Lung (tissue), 12 donors: ENCODE results near the gene TNC. TPM values are rescaled to one million over a fixed set of nuclear protein-coding genes. Genes with fewer than 3 reads are reported as not detected.

Experiments used
- ATAC-seq: fragments of 200-7000 bp; cut with Tn5 transposase; one replicate; pipeline ENCODE4 v1.9.1; 2020; ENCODE audit warnings: moderate number of reproducible peaks; ENCODE audit not compliant: insufficient read depth, low FRiP score
- DNase-seq, 3 donors: peaks; one replicate each; pipeline ENCODE4 v3.0.0-alpha.2; 2013 to 2017
- H3K27ac ChIP-seq, 2 donors: one replicate each; pipeline ENCODE4 v1.5.1; 2013; ENCODE audit warnings: mild to moderate bottlenecking in 2 of 2, moderate library complexity in 2 of 2, control low read depth in 1 of 2, inconsistent platforms in 1 of 2, low read depth in 1 of 2, low read length in 1 of 2
- H3K27me3 ChIP-seq, 3 donors: one replicate each; pipeline ENCODE4 v1.5.1; 2013; ENCODE audit warnings: low read length in 2 of 3; ENCODE audit not compliant: control insufficient read depth in 3 of 3, insufficient read depth in 3 of 3
- H3K36me3 ChIP-seq, 4 donors: one replicate each; pipeline ENCODE4 v1.5.1; 2013; ENCODE audit warnings: low read length in 4 of 4, mild to moderate bottlenecking in 1 of 4, moderate library complexity in 1 of 4; ENCODE audit not compliant: control insufficient read depth in 4 of 4, insufficient read depth in 4 of 4
- H3K4me1 ChIP-seq, 5 donors: one replicate each; pipeline ENCODE4 v1.5.1; 2013; ENCODE audit warnings: low read length in 5 of 5, mild to moderate bottlenecking in 2 of 5, moderate library complexity in 1 of 5; ENCODE audit not compliant: control insufficient read depth in 5 of 5, insufficient read depth in 5 of 5
- H3K4me3 ChIP-seq: one replicate; pipeline ENCODE4 v1.5.1; 2013; ENCODE audit warnings: mild to moderate bottlenecking, control low read depth, moderate library complexity
- H3K9ac ChIP-seq, 2 donors: one replicate each; pipeline ENCODE4 v1.5.1; 2013; ENCODE audit warnings: low read length in 2 of 2, control low read depth in 1 of 2; ENCODE audit not compliant: insufficient read depth in 1 of 2
- H3K9me3 ChIP-seq, 4 donors: one replicate each; pipeline ENCODE4 v1.5.1; 2013; ENCODE audit warnings: low read length in 3 of 4, mild to moderate bottlenecking in 1 of 4, moderate library complexity in 1 of 4; ENCODE audit not compliant: control insufficient read depth in 4 of 4, insufficient read depth in 3 of 4
- WGBS, 2 donors: extraction: QIAGEN DNeasy Blood & Tissue Kit; methylation state at CpG; one replicate each; pipeline ENCODE4 v1.1.7; 2013; 5-methylcytosine and 5-hydroxymethylcytosine counted together
- polyA plus RNA-seq, 2 donors: library from polyadenylated mRNA; stranded (reverse); fragments of 200-250 nt; gene quantifications; one replicate each; pipeline ENCODE4 v1.2.1, GENCODE V29; 2013
- total RNA-seq, 2 donors: library from RNA; depleted of rRNA in 1 of 2; stranded (reverse); fragments of >200 nt in 1 of 2; gene quantifications; one replicate each; pipeline ENCODE4 v1.2.1, GENCODE V29; 2014 to 2021
- TF ChIP-seq, protein P1 (sequence below): IDR thresholded peaks from 2 replicates; pipeline ENCODE4 v1.5.1; 2012; ENCODE audit warnings: mild to moderate bottlenecking; ENCODE audit errors: control extremely low read depth, extremely low read depth
- donor health status: control.
- donor health status: control.
- donor health status: Bipolar disorder and iron deficiency.
- donor health status: healthy.
- donor health status: DM: yes; HTN: yes; CAD: no.

Gene TNC
- total and polyA plus RNA-seq, 4 donors: 3.9 to 242 (median 80.5) TPM

DNA sequence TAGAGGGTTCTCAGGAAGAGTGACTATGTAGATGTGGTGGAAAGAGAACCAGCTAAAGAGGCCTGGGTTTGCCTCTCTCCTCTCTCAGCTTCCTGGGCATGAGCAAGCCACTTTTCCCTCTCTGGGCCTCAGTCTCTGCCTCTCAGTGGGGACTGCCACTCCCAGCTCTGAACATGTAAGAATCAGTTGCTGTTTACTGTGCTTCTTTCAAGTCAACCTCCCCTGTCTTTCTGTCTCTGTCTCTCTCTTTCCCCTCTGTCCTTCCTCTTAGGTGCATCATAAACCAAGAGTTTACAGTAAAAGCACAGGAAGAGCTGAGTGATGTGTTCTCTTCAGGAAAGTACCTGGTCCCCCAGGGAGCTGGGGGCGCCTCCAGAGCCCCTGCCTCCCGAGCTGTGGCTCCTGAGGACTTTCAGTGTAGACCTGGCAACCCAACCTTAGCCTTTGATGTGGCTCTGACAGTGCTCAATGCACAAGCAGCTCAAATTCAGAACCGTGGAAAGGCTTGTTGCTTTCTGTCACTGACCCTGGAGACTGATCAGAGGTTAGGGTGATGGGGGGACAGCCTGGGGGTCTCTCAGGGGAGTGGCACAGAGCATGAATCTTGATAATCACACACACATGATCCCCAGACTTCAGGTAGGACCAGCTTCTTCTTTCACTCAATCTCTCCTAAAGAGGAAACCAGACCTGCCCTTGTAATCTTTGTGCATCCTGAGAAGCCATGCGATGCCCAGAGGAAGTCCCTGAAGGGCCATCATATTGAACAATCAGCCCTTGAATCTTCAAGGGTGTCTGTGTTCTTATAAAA lies 128.2 kb downstream of the TNC start:
- no peak overlapping the region for H3K27ac ChIP-seq
- H3K27me3 ChIP-seq: no peaks in the 10 kb centered on the region
- 54 to 63% methylated on average over 4 of the region's 4 CpGs for WGBS, 2 donors
- no peaks in the 10 kb centered on the region for H3K36me3 ChIP-seq
- TF ChIP-seq, protein P1, sequence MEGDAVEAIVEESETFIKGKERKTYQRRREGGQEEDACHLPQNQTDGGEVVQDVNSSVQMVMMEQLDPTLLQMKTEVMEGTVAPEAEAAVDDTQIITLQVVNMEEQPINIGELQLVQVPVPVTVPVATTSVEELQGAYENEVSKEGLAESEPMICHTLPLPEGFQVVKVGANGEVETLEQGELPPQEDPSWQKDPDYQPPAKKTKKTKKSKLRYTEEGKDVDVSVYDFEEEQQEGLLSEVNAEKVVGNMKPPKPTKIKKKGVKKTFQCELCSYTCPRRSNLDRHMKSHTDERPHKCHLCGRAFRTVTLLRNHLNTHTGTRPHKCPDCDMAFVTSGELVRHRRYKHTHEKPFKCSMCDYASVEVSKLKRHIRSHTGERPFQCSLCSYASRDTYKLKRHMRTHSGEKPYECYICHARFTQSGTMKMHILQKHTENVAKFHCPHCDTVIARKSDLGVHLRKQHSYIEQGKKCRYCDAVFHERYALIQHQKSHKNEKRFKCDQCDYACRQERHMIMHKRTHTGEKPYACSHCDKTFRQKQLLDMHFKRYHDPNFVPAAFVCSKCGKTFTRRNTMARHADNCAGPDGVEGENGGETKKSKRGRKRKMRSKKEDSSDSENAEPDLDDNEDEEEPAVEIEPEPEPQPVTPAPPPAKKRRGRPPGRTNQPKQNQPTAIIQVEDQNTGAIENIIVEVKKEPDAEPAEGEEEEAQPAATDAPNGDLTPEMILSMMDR: no peak
- H3K9me3 ChIP-seq: no peaks in the 10 kb centered on the region
- H3K9ac ChIP-seq: no peak overlapping the region
- DNase-seq: no peak
- no peak for ATAC-seq
- H3K4me3 ChIP-seq: no peak overlapping the region
- peaks cover 0 to 3% (median 0%) of the 10 kb centered on the region in 5 donors for H3K4me1 ChIP-seq

DNA sequence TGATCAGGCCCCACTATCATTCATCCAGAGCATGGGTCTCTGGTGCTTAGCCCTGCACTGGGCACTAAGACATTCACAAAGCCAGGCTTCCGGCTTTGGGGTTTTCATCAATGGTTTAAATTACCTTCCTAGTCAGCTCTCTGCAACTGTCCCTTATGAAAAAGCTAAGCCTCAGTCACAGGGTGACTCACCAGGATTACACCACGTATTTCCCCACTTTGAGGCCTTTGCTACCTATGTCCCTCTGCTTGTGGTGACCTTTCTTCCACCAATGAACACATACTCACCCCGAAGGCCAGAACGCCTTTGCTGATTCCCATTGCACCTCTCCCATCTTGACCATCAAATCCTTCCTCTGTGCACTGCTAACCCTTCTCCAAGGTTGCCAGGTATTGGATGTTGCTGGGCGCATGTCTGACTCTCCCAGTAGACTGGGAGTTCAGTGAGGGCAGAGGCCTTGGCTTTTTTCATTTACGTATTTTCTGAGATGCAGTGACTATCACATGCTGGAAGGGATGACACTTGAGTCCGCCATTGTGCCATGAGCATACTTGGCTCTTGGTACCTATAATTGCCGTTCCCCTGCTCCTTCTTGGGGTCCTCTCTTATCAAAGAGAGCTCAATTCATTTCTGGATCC lies 128.9 kb downstream of the TNC start:
- Histone ChIP-seq H3K9me3 (no peaks in the 10 kb centered on the region), H3K9ac (no peak overlapping the region), H3K27ac (no peak overlapping the region), H3K4me1 (peaks cover 0 to 3% (median 0%) of the 10 kb centered on the region in 5 donors), H3K36me3 (no peaks in the 10 kb centered on the region), H3K4me3 (no peak overlapping the region), H3K27me3 (no peaks in the 10 kb centered on the region)
- DNase-seq (no peak), ATAC-seq (no peak)
- 59 to 79% methylated on average over 8 of the region's 8 CpGs for WGBS, 2 donors
- TF ChIP-seq, protein P1: no peak

DNA sequence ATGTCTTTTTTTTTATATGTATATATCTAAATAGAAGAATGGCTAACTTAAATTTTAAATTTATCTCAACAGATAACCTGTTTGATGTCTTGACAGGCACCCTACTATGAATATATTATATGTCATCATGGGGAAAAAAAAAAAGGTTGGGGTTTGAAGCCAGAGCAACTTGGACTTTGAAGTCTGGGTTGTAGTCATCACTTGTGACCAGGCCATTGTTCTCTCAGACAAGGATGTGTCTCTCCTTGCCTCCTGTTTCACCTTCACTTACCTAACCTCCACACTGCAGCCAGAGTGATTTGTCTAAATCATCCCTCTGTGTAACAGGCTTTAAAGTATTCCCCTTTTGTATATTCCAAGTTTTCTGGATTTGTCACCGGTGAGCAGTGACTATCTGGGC lies 130.8 kb downstream of the TNC start:
- Histone ChIP-seq H3K9me3 (no peaks in the 10 kb centered on the region), H3K27ac (no peak overlapping the region), H3K9ac (no peak overlapping the region), H3K27me3 (no peaks in the 10 kb centered on the region), H3K4me3 (no peak overlapping the region), H3K36me3 (no peaks in the 10 kb centered on the region), H3K4me1 (peaks cover 0 to 3% (median 0%) of the 10 kb centered on the region in 5 donors)
- ATAC-seq (no peak), DNase-seq (no peak)
- TF ChIP-seq, protein P1: no peak
- WGBS, 2 donors: 97 to 98% methylated on average over 1 of the region's 1 CpG
